ENCODE results near the gene ZFYVE28. TPM values are rescaled to one million over a fixed set of nuclear protein-coding genes. Genes with fewer than 3 reads are reported as not detected.

ZFYVE28 gene
- total RNA-seq, 1 donor from 2014 or later, result 0.39 TPM

- no peaks in the 10 kb centered on the region for H3K36me3 Mint-ChIP-seq
- Histone ChIP-seq H3F3A (ENCODE audit: low read depth) (no peaks in the 10 kb centered on the region), H3K9ac (no peak overlapping the region), H3K4me1 (peaks cover 6% of the 10 kb centered on the region), H3K4me2 (no peak overlapping the region), H3K4me3 (no peak overlapping the region), H4K20me1 (ENCODE audit: low read depth) (no peaks in the 10 kb centered on the region), H3K27ac (no peak overlapping the region), H3K27me3 (no peaks in the 10 kb centered on the region), H3K36me3 (no peaks in the 10 kb centered on the region), H2AFZ (replicated peaks) (no peak overlapping the region), H3K79me2 (ENCODE audit: low read depth) (no peaks in the 10 kb centered on the region), H3K9me3 (ENCODE audit: low read depth) (no peaks in the 10 kb centered on the region)
- no peaks in the 10 kb centered on the region for H3K9me3 Mint-ChIP-seq
- peaks cover 6% of the 10 kb centered on the region for H3K27me3 Mint-ChIP-seq (ENCODE audit: insufficient read depth, low read depth)
- H3K4me1 Mint-ChIP-seq, result peaks cover 22% of the 10 kb centered on the region
- H3K27ac Mint-ChIP-seq, result no peak overlapping the region
- H3K4me3 Mint-ChIP-seq, result no peak overlapping the region
- TF ChIP-seq, protein P1, sequence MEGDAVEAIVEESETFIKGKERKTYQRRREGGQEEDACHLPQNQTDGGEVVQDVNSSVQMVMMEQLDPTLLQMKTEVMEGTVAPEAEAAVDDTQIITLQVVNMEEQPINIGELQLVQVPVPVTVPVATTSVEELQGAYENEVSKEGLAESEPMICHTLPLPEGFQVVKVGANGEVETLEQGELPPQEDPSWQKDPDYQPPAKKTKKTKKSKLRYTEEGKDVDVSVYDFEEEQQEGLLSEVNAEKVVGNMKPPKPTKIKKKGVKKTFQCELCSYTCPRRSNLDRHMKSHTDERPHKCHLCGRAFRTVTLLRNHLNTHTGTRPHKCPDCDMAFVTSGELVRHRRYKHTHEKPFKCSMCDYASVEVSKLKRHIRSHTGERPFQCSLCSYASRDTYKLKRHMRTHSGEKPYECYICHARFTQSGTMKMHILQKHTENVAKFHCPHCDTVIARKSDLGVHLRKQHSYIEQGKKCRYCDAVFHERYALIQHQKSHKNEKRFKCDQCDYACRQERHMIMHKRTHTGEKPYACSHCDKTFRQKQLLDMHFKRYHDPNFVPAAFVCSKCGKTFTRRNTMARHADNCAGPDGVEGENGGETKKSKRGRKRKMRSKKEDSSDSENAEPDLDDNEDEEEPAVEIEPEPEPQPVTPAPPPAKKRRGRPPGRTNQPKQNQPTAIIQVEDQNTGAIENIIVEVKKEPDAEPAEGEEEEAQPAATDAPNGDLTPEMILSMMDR (IDR thresholded peaks at IDR 0.05), result no peak
- TF ChIP-seq EZH2phosphoT487 (IDR thresholded peaks at IDR 0.05) (no peak), EZH2 (IDR thresholded peaks at IDR 0.05) (no peak)
- DNase-seq (ENCODE audit: low spot score), result no peak
Measured at GRCh38 chr4:2357821-2358745, 60.4 kb downstream of the ZFYVE28 start.

DNA sequence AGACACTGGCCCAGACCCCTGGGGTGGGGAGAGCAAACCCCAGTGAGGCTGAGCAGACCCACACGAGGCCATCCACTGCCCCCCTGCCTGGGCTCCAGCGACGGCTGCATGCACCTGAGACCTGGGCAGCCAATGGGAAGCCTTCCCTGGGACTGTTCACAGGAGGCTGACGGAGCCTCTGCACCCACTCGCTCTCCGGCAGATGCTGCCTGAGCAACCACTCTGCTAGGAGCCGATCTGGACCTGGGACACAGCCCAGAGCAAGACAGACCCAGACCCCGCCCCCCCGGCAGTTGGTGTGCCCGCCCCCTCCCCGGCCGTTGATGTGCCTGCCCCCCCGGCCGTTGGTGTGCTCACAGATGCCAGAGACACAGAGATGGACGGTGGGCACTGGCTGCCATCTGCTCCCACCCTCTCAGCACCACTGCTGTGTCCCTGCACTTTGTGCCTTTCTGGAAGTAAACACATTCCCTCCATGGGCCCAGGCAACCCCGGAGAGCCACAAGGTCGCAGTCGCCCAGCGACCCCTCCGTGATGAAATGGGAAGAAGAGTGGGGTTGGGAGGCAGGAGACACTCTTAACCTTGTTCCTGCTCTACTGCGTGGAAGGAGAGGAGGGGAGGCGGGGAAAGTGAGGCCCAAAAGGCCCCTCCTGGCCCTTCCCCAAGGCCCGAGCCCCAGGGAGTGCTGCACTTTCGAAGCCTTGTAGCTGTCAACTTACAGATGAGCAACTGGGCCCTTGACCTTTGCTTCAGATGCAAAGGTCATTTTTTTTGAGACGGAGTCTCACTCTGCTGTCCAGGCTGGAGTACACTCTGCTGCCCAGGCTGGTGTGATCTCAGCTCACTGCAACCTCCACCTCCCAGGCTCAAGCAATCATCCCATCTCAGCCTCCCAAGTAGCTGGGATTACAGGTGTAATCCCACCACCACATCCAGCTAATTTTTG lies 62.0 kb downstream of the ZFYVE28 start:
- Histone ChIP-seq H3K27ac (no peak overlapping the region), H3K4me2 (no peak overlapping the region), H3K79me2 (ENCODE audit: low read depth) (no peaks in the 10 kb centered on the region), H3K9ac (no peak overlapping the region), H3K4me1 (peaks cover 6% of the 10 kb centered on the region), H4K20me1 (ENCODE audit: low read depth) (no peaks in the 10 kb centered on the region), H3F3A (ENCODE audit: low read depth) (no peaks in the 10 kb centered on the region), H3K27me3 (no peaks in the 10 kb centered on the region), H3K9me3 (ENCODE audit: low read depth) (no peaks in the 10 kb centered on the region), H3K4me3 (no peak overlapping the region), H3K36me3 (no peaks in the 10 kb centered on the region), H2AFZ (replicated peaks) (no peak overlapping the region)
- DNase-seq (ENCODE audit: low spot score), result no peak
- TF ChIP-seq, protein P1 (IDR thresholded peaks at IDR 0.05), result no peak
- TF ChIP-seq EZH2phosphoT487 (IDR thresholded peaks at IDR 0.05), result no peak
- TF ChIP-seq EZH2 (IDR thresholded peaks at IDR 0.05), result no peak
- peaks cover 4% of the 10 kb centered on the region for H3K27me3 Mint-ChIP-seq (ENCODE audit: insufficient read depth, low read depth)
- H3K9me3 Mint-ChIP-seq, result no peaks in the 10 kb centered on the region
- peaks cover 16% of the 10 kb centered on the region for H3K4me1 Mint-ChIP-seq
- no peak overlapping the region for H3K27ac Mint-ChIP-seq
- no peaks in the 10 kb centered on the region for H3K36me3 Mint-ChIP-seq
- H3K4me3 Mint-ChIP-seq, result no peak overlapping the region

DNA sequence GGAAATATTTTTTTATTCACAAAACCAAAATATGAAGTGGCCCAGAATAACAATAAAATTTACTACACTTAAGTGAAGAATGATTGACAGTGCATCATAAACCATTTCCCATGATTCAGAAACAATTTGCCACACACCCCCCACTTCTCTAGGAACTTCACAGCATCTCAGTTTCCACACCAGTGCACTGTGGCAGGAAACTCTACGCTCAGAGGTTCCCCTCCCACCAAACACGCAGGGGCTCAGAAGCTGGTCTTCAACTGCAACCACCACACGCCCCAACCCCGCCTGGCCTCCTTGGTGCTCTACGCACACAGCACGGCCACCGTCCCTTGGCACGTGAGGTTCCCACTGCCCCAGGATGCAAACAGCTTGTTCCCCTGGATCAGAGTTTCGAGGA lies 63.7 kb downstream of the ZFYVE28 start:
- H3K9me3 Mint-ChIP-seq, result no peaks in the 10 kb centered on the region
- Histone ChIP-seq H3K36me3 (no peaks in the 10 kb centered on the region), H4K20me1 (ENCODE audit: low read depth) (no peaks in the 10 kb centered on the region), H3K9me3 (ENCODE audit: low read depth) (no peaks in the 10 kb centered on the region), H2AFZ (replicated peaks) (no peak overlapping the region), H3K27ac (no peak overlapping the region), H3K9ac (no peak overlapping the region), H3K4me1 (peaks cover 6% of the 10 kb centered on the region), H3K4me3 (no peak overlapping the region), H3K79me2 (ENCODE audit: low read depth) (no peaks in the 10 kb centered on the region), H3K27me3 (no peaks in the 10 kb centered on the region), H3K4me2 (no peak overlapping the region), H3F3A (ENCODE audit: low read depth) (no peaks in the 10 kb centered on the region)
- no peak for DNase-seq (ENCODE audit: low spot score)
- TF ChIP-seq EZH2 (IDR thresholded peaks at IDR 0.05), result no peak
- TF ChIP-seq, protein P1 (IDR thresholded peaks at IDR 0.05), result no peak
- TF ChIP-seq EZH2phosphoT487 (IDR thresholded peaks at IDR 0.05), result no peak
- no peaks in the 10 kb centered on the region for H3K36me3 Mint-ChIP-seq
- peaks cover 3% of the 10 kb centered on the region for H3K4me1 Mint-ChIP-seq
- no peak overlapping the region for H3K4me3 Mint-ChIP-seq
- peaks cover 3% of the 10 kb centered on the region for H3K27me3 Mint-ChIP-seq (ENCODE audit: insufficient read depth, low read depth)
- H3K27ac Mint-ChIP-seq, result peak overlapping the region; percentile 57
